ENCODE results near the gene PON3. TPM values are rescaled to one million over a fixed set of nuclear protein-coding genes. Genes with fewer than 3 reads are reported as not detected.

PON3 gene
- total RNA-seq, 2 experiments from 2014 or later, result not detected

DNA sequence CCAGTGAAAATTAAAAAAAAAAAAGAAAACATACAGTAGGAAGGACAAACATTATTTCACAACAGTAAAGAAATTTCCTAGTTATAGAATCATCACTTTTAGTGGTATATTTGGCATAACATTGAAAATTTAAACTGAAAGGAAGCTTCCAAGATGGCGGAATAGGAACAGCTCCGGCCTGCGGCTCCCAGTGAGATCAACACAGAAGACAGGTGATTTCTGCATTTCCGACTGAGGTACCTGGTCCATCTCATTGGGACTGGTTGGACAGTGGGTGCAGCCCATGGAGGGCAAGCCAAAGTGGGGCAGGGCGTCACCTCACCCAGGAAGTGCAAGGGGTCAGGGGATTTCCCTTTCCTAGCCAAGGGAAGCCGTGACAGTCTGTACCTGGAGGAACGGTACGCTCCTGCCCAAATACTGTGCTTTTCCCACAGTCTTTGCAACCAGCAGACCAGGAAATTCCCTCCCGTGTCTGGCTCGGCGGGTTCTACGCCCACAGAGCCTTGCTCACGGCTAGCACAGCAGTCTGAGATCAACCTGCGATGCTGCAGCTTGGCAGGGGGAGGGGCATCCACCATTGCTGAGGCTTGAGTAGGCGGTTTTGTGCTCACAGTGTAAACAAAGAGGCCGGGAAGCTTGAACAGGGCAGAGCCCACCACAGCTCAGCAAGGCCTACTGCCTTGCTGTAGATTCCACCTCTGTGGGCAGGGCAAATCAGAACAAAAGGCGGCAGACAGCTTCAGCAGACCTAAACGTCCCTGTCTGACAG, 19.4 kb downstream of the PON3 start:
- DNase-seq, result peak; percentile 15
- ChIA-PET CTCF (interaction anchor here (0.8 kb wide), 1 partner anchor 20 kb away, joined by 4 read pairs; the partner anchor contains the start of gene PON3), POLR2A (no interaction called here)
- H3K4me3 Mint-ChIP-seq, result no peak overlapping the region
- peaks cover 8% of the 10 kb centered on the region for H3K27me3 Mint-ChIP-seq
- no peak overlapping the region for H3K27ac Mint-ChIP-seq
- no peaks in the 10 kb centered on the region for H3K4me1 Mint-ChIP-seq
- no peaks in the 10 kb centered on the region for H3K36me3 Mint-ChIP-seq (ENCODE audit: low read depth)
- H3K9me3 Mint-ChIP-seq (ENCODE audit: low read depth), result peaks cover 2% of the 10 kb centered on the region
- ATAC-seq, result no peak
- intact Hi-C loops (cut with DNase I, micrococcal nuclease), result no loop called here

DNA sequence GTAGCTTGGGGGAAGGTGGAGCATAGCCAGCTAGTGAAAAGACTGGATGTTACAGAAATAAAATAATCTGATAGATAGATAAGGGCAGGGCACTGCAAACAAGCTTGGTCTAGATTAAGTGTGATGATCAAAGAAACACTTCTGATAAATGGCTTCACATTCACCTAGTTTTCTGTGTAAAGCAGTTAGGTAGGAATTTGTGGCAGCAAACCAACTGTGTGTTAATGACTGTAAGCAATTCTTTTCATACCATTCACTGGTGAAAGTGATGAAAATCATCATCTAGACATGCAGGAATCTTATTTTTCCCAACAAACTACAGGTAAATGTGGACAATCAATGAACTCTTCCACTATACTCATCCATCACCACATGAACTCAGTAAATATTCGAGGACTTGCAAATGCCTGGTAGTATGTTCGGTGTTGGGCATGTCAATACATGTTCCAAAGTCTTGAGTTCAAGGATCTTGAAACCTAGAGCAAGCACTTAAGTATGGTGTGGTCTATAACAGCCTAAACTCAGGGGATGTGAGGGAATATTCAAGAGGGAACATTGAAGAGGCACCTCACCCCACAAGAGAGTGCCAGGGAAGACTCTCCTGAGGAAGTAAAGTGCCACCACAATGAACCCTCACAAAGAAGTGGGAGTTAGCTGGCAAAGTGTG, 20.5 kb downstream of the PON3 start:
- Mint-ChIP-seq H3K27ac (no peak overlapping the region), H3K4me3 (no peak overlapping the region), H3K9me3 (ENCODE audit: low read depth) (peaks cover 2% of the 10 kb centered on the region), H3K27me3 (peaks cover 4% of the 10 kb centered on the region), H3K36me3 (ENCODE audit: low read depth) (no peaks in the 10 kb centered on the region), H3K4me1 (no peaks in the 10 kb centered on the region)
- POLR2A ChIA-PET, result no interaction called here
- CTCF ChIA-PET, result no interaction called here
- DNase-seq (no peak), ATAC-seq (no peak)
- intact Hi-C loops (cut with DNase I, micrococcal nuclease), result no loop called here

DNA sequence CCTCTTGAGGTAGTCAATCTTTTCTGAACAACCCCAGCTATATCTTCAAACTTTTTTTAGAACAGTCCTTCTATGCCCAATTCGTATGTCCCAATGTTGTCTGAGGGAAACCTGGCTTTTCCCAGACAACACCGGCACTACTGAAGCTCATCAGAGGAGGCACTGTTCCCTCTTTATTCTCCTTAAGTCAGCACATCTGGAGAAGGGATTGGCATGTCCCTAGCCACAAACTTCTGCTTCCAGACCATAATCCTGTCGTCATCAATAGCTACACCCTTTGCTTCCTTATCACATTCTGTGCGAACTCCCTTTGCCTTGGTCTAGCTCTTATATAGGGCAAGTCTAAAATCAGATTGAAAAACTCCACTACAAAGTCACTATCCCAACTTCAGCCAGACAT, 22.9 kb downstream of the PON3 start:
- CTCF ChIA-PET, result interaction anchor here (1.5 kb wide), 1 partner anchor 103 kb away, joined by 5 read pairs; no protein-coding TSS in a partner anchor
- ATAC-seq, result no peak
- no peak for DNase-seq
- H3K4me1 Mint-ChIP-seq, result no peaks in the 10 kb centered on the region
- H3K36me3 Mint-ChIP-seq (ENCODE audit: low read depth), result no peaks in the 10 kb centered on the region
- POLR2A ChIA-PET, result no interaction called here
- H3K27me3 Mint-ChIP-seq, result peaks cover 3% of the 10 kb centered on the region
- H3K9me3 Mint-ChIP-seq (ENCODE audit: low read depth), result no peaks in the 10 kb centered on the region
- no peak overlapping the region for H3K27ac Mint-ChIP-seq
- intact Hi-C loops (cut with DNase I, micrococcal nuclease), result no loop called here
- no peak overlapping the region for H3K4me3 Mint-ChIP-seq

DNA sequence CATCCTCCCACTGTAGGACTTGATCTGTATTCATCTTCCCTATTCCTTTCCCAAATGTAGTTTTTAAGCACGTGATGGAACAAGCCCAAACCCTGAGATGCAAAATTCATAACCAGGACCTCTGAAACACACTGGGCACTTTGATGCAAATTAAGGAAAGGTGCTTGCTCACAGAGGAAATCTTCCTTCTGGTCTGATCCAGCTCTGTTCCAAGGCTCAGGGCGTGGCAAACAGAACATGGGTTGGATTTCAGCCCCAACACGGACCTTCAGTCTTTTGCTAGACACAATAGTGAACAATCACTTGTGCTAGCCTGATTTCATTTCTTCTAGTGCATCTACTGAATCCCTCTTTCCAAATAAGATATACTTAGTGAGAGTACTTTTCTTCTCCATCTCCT, 27.9 kb downstream of the PON3 start:
- POLR2A ChIA-PET, result no interaction called here
- DNase-seq (no peak), ATAC-seq (no peak)
- CTCF ChIA-PET, result interaction anchor here (1.2 kb wide), 1 partner anchor 109 kb away, joined by 3 read pairs; no protein-coding TSS in a partner anchor
- Mint-ChIP-seq H3K4me1 (no peaks in the 10 kb centered on the region), H3K27me3 (peaks cover 4% of the 10 kb centered on the region), H3K36me3 (ENCODE audit: low read depth) (no peaks in the 10 kb centered on the region), H3K4me3 (no peak overlapping the region), H3K9me3 (ENCODE audit: low read depth) (no peaks in the 10 kb centered on the region), H3K27ac (no peak overlapping the region)
- intact Hi-C loops (cut with DNase I, micrococcal nuclease), result no loop called here

DNA sequence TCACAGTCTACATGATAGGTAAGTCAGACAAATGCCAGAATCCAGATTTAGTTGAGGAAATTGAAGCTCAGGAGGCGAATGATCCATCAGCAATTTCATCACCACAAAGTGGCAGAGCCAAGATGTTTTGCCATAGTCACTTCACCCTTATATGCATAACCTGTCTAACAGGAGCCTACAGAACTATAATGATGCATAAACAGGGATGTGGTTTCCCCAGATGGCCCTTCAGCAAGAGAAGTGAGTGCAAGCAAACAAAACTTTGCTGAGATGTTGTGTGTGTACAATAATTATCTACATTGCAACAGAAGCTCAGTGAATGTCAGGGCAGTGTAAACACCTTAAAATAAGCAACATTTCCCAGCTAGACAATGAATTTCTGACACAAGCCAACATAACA, 28.6 kb downstream of the PON3 start:
- DNase-seq, result no peak
- no peak overlapping the region for H3K27ac Mint-ChIP-seq
- no peak for ATAC-seq
- H3K9me3 Mint-ChIP-seq (ENCODE audit: low read depth), result no peaks in the 10 kb centered on the region
- no peaks in the 10 kb centered on the region for H3K36me3 Mint-ChIP-seq (ENCODE audit: low read depth)
- H3K27me3 Mint-ChIP-seq, result peaks cover 5% of the 10 kb centered on the region
- CTCF ChIA-PET, result interaction anchor here (1.2 kb wide), 1 partner anchor 109 kb away, joined by 3 read pairs; no protein-coding TSS in a partner anchor
- H3K4me1 Mint-ChIP-seq, result no peaks in the 10 kb centered on the region
- POLR2A ChIA-PET, result no interaction called here
- no peak overlapping the region for H3K4me3 Mint-ChIP-seq
- intact Hi-C loops (cut with DNase I, micrococcal nuclease), result no loop called here

DNA sequence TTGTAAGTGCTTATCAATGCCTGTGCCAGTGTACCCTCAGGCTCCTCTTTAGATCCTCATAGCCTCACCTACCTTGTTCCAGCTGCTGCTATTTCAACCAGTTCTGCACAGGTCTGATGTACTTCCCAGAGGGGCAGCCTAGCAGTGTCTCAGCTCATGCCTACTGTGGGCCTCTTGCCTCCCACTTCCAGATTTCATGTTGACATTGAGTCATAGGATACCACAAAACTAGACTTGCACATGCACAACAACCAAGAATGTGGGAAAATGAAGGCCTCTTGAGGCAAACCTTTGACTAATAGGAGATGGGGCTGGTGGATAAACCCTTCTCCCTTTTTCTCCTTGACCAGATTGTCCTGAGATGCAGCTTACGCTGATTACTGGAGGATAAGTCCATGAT, 31.0 kb downstream of the PON3 start:
- no peaks in the 10 kb centered on the region for H3K9me3 Mint-ChIP-seq (ENCODE audit: low read depth)
- no peak overlapping the region for H3K4me3 Mint-ChIP-seq
- peaks cover 7% of the 10 kb centered on the region for H3K27me3 Mint-ChIP-seq
- ATAC-seq (no peak), DNase-seq (no peak)
- H3K4me1 Mint-ChIP-seq, result no peaks in the 10 kb centered on the region
- intact Hi-C loops (cut with DNase I, micrococcal nuclease), result no loop called here
- CTCF ChIA-PET, result no interaction called here
- POLR2A ChIA-PET, result no interaction called here
- H3K36me3 Mint-ChIP-seq (ENCODE audit: low read depth), result no peaks in the 10 kb centered on the region
- no peak overlapping the region for H3K27ac Mint-ChIP-seq

DNA sequence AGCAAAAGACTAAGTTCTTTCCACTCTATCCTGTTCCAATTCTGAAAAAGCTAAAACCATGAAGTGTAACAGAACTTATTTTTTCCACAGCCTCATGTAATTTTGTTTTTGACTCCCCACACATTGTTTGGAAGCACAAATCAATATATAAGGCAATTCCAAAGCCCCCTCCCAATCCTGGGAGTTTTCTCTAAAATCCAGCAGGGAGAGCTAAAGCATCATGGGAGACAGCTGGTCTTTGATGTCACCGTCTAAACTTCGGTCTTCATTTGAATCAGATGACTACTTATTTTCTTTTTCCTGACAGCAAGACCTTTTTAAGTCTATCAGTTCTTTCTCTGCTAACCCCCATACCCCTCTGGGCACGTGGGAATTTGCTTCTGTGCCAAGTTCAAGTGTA, 38.6 kb downstream of the PON3 start:
- intact Hi-C loops (cut with DNase I, micrococcal nuclease), result no loop called here
- H3K4me3 Mint-ChIP-seq, result no peak overlapping the region
- H3K27me3 Mint-ChIP-seq, result peaks cover 7% of the 10 kb centered on the region
- H3K27ac Mint-ChIP-seq, result no peak overlapping the region
- ChIA-PET POLR2A (no interaction called here), CTCF (interaction anchor here (0.5 kb wide), 1 partner anchor 119 kb away, joined by 3 read pairs; no protein-coding TSS in a partner anchor)
- DNase-seq (no peak), ATAC-seq (no peak)
- H3K4me1 Mint-ChIP-seq, result no peaks in the 10 kb centered on the region
- no peaks in the 10 kb centered on the region for H3K36me3 Mint-ChIP-seq (ENCODE audit: low read depth)
- H3K9me3 Mint-ChIP-seq (ENCODE audit: low read depth), result no peaks in the 10 kb centered on the region

DNA sequence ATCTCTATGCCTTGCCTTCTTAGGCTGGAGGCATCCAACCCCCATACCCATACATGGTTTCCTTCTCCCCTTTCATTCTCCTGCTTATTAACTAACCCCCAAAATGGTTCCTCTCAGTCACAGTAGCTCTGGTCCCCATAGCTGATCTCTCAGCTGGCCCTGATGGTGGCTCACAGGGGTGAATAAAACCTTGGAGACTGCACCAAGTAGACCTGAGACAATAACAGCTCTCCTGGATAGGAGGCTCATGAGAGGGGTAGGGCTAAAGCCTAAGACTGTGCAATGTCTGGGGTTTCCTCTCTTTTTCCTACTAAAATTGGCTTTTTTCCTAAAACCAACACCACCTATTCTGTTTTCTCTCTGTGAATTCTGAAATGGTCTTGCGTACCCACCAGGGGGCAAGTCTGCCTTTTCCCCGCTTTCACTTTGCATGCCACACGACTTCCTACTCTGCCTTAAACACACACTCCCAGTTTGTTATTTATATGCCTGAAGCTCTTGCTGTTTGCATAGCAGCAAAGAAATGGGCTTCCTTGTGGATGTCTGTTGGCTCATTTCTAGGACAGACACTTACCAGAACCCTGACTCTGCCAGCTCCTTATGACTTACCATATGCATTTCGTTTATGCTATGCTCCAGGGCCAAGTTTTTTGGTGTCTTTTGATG, 53.4 kb downstream of the PON3 start:
- Mint-ChIP-seq H3K36me3 (ENCODE audit: low read depth) (no peaks in the 10 kb centered on the region), H3K4me1 (no peaks in the 10 kb centered on the region), H3K9me3 (ENCODE audit: low read depth) (peaks cover 2% of the 10 kb centered on the region), H3K27ac (no peak overlapping the region), H3K4me3 (no peak overlapping the region), H3K27me3 (peaks cover 3% of the 10 kb centered on the region)
- no peak for ATAC-seq
- CTCF ChIA-PET, result interaction anchor here (0.8 kb wide), 1 partner anchor 19 kb away, joined by 3 read pairs; no protein-coding TSS in a partner anchor
- no peak for DNase-seq
- POLR2A ChIA-PET, result no interaction called here
- intact Hi-C loops (cut with DNase I, micrococcal nuclease), result no loop called here

DNA sequence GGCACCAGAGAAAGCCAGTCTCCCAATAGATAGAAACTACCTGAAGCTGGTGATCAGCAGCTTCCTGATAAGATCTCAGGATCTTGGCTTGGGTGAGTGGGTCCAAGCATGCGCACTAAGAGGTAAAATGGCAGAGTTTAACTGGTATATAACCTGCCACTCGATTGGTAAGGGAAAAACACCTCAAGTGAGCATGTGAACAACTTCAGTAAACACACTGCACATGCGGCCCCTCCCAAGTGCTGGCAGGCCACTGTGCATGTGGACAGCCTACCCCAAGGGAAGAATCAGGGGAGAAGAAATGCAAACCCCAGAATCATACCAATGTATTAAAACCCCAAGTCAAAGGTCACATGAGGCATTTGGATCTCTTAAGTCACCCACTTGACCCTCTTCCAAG, 54.1 kb downstream of the PON3 start:
- Mint-ChIP-seq H3K4me3 (no peak overlapping the region), H3K27ac (no peak overlapping the region), H3K27me3 (peaks cover 3% of the 10 kb centered on the region), H3K36me3 (ENCODE audit: low read depth) (no peaks in the 10 kb centered on the region), H3K9me3 (ENCODE audit: low read depth) (peaks cover 2% of the 10 kb centered on the region), H3K4me1 (no peaks in the 10 kb centered on the region)
- ChIA-PET POLR2A (no interaction called here), CTCF (interaction anchor here (0.8 kb wide), 1 partner anchor 19 kb away, joined by 3 read pairs; no protein-coding TSS in a partner anchor)
- intact Hi-C loops (cut with DNase I, micrococcal nuclease), result no loop called here
- no peak for ATAC-seq
- no peak for DNase-seq

DNA sequence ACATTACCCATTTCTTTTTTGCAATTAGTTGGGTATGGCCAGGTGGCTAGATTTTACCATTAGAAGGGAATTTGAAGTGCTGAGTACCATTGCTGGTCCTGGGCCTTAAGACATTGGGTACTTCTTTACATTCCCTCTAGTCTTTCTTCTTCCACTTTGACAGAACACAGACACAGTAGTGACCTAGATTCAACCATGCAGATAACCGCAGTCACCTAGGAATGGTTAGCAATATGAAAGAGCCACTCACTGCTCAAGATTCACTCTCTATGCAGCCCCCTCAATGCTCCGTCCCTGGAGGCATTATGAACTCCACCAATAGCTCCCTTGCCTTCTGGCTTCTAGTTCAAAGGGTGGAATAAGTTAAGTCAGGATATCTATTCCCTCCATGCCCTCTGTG, 55.7 kb downstream of the PON3 start:
- no peak for DNase-seq
- H3K4me3 Mint-ChIP-seq, result no peak overlapping the region
- peaks cover 2% of the 10 kb centered on the region for H3K9me3 Mint-ChIP-seq (ENCODE audit: low read depth)
- POLR2A ChIA-PET, result no interaction called here
- intact Hi-C loops (cut with DNase I, micrococcal nuclease), result no loop called here
- peaks cover 3% of the 10 kb centered on the region for H3K27me3 Mint-ChIP-seq
- H3K4me1 Mint-ChIP-seq, result no peaks in the 10 kb centered on the region
- no peak overlapping the region for H3K27ac Mint-ChIP-seq
- ATAC-seq, result no peak
- CTCF ChIA-PET, result no interaction called here
- no peaks in the 10 kb centered on the region for H3K36me3 Mint-ChIP-seq (ENCODE audit: low read depth)

DNA sequence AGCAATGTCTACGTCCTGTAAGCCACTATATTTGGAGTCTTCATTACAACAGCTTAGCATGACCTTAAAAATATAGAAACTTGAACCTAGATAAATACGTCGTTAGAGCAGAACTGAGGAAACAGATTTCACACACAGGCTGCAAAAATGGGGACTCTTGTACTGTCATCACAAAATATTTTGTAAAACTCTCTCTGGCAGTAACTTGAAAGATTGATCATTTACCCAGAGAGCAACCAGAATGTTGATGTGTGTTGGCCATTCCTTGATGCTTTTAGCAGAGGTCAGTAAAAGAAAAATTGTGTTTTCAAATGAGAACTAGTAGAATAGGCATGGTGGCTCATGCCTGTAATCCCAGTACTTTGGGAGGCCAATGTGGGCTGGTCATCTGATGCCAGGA, 57.3 kb downstream of the PON3 start:
- Mint-ChIP-seq H3K27ac (no peak overlapping the region), H3K9me3 (ENCODE audit: low read depth) (peaks cover 2% of the 10 kb centered on the region), H3K27me3 (peaks cover 3% of the 10 kb centered on the region), H3K4me1 (no peaks in the 10 kb centered on the region), H3K36me3 (ENCODE audit: low read depth) (no peaks in the 10 kb centered on the region), H3K4me3 (no peak overlapping the region)
- POLR2A ChIA-PET, result no interaction called here
- CTCF ChIA-PET, result no interaction called here
- DNase-seq, result no peak
- intact Hi-C loops (cut with DNase I, micrococcal nuclease), result no loop called here
- ATAC-seq, result no peak

DNA sequence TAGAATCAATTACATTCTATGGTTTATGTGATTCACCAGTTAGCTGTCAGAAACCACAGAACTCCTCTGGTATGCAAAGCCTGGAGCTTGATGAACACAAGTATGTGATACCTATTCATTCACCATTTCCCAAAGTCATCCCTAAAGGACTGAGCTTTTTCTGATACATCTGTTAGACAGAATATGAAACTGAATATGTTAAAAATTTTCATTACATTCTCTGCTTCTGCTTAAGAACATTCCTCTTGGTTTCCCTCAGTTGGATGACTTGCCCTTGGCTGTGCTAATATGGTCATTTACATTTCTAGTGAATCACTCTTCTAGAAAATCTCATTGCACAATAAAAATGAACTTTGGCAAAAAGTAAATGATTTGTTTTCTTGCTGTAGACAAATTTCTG, 61.1 kb downstream of the PON3 start:
- Mint-ChIP-seq H3K4me3 (no peak overlapping the region), H3K27me3 (no peaks in the 10 kb centered on the region), H3K4me1 (peaks cover 10% of the 10 kb centered on the region), H3K9me3 (ENCODE audit: low read depth) (no peaks in the 10 kb centered on the region), H3K27ac (no peak overlapping the region), H3K36me3 (ENCODE audit: low read depth) (no peaks in the 10 kb centered on the region)
- ChIA-PET CTCF (interaction anchor here (0.6 kb wide), 1 partner anchor 11 kb away, joined by 3 read pairs; the partner anchor contains the start of gene PON1), POLR2A (no interaction called here)
- intact Hi-C loops (cut with DNase I, micrococcal nuclease), result no loop called here
- DNase-seq (no peak), ATAC-seq (no peak)
